GM19025 (cell line): ENCODE results near the gene HTRA3.

ENCODE experiments used
- ATAC-seq: cut with Tn5 transposase; IDR thresholded peaks from one replicate; pipeline ENCODE4 v1.9.1; 2021; ENCODE audit warnings: mild to moderate bottlenecking, low read depth, moderate library complexity; ENCODE audit not compliant: unreplicated experiment

The HTRA3 gene

DNA sequence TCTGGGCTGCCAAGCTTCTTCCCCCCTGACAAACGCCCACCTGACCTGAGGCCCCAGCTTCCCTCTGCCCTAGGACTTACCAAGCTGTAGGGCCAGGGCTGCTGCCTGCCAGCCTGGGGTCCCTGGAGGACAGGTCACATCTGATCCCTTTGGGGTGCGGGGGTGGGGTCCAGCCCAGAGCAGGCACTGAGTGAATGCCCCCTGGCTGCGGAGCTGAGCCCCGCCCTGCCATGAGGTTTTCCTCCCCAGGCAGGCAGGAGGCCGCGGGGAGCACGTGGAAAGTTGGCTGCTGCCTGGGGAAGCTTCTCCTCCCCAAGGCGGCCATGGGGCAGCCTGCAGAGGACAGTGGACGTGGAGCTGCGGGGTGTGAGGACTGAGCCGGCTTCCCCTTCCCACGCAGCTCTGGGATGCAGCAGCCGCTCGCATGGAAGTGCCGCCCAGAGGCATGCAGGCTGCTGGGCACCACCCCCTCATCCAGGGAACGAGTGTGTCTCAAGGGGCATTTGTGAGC, 37.0 kb downstream of the HTRA3 start:
- no peak for ATAC-seq

DNA sequence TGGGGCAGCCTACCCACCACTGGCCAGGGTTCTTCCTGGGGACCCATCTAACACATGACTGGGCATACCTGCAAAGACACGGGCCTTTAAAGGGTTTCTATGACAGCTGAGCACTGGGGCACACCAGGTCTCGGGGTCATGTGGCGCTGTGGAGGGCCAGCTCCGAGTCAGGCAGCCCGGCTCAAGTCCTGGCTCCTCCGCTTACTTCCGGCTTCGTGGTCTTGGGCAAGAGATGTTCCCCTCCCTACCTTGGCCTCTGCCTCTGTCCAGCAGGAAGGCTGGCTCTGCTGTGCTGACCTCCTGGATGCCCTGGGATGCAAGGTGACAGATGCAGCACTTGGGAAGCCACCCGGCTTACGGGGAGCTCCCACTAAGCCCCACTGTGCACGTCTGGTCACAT, 37.6 kb downstream of the HTRA3 start:
- no peak for ATAC-seq

DNA sequence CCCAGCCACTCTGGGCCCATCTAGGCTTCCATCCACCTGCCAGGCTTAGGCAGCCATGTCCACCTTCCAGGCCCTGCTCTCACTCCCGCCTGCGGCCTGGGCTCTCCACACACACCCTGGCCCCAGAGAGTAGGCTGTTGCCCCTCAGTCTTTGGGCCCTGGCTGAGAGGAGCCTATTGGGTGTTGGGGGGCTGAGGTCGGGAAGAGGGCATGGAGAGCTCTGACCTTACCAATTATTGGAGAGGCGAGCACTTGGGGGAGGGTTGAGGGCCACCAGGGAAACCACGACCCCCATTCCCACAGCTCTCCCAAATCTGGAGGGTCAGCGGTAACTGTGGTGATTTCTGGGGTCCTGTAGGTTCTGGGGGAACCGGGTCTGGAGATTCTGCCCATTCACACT, 38.2 kb downstream of the HTRA3 start:
- no peak for ATAC-seq

DNA sequence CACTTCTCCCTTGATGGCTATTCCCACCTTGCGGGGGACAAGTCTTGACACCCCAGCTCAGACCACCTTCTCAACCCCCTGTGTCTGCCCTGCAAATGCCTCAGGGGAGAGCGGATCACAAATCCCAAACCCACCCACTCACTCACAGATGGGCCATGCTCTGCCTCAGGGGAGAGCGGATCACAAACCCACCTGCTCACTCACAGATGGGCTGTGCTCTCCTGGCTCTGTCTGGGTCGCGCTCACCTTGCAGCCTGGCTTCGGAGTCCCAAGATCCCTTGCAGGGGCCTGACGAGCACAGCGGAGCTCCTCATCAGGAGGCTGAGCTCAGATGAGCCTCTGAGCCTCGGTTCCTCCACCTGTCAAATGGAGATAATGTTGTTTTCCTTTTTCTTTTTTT, 38.6 kb downstream of the HTRA3 start:
- no peak for ATAC-seq

DNA sequence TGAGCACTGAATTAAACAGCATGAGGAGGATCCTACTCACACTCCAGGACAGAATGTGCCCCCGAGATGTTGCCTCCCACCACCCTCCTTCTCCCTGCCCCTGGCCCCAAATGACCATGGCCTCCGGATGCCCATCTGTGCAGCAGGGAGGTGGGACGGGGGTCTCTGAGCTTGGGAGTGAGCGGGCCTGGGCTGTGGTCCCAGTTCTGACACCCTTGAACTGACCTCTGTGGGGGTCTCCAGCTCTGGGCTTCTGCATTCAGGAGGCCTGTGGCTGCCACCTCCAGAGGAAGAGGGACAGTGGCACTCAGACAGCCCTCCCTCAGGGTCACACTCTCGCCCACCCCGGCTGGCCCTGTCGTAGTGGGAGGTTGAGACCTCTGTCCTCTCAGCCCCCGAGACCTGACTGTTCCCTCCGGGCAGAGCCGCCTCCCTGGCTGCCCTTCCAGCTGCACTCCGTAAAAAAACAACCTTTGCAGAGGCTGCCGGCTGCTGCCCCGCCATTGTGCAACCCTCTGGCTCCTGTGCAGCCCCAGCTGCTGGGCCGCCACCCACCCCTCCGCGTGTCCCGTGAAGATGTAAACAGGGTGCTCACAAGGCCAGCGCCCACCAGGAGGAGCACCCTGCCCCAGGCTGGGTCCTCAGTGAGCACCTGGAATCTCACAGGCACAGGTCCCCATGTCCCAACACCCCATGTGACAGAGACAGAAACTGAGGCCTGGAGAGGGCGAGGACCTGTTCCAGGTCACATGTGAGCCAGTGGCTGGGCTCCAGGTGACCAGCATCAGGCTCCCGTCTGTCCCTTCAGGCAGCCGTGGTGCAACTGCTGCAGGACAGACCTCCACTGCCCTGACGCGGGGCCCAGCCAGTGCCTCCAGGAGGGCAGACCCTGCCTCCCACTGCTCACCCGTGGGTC, 39.6 kb downstream of the HTRA3 start:
- ATAC-seq, result no peak

DNA sequence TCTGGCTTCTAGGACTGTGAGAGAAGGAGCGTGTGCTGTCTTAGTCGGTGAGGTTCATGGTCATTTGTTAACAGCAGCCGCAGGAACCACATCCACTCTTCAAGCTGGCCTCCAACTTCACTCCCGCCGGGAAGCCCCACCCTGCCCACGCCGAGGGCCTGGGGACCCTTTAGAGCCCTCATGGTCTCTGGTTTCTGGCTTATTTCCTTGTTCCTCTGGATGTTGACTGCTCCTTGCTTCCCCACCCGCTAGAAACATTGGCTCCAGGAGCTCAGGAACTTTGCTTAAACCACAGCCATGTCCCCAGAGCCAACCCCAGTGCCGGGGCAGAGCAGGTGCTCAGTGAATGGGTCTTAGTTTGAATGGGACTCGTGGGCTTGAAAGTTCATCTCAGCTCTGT, 40.8 kb downstream of the HTRA3 start:
- no peak for ATAC-seq

DNA sequence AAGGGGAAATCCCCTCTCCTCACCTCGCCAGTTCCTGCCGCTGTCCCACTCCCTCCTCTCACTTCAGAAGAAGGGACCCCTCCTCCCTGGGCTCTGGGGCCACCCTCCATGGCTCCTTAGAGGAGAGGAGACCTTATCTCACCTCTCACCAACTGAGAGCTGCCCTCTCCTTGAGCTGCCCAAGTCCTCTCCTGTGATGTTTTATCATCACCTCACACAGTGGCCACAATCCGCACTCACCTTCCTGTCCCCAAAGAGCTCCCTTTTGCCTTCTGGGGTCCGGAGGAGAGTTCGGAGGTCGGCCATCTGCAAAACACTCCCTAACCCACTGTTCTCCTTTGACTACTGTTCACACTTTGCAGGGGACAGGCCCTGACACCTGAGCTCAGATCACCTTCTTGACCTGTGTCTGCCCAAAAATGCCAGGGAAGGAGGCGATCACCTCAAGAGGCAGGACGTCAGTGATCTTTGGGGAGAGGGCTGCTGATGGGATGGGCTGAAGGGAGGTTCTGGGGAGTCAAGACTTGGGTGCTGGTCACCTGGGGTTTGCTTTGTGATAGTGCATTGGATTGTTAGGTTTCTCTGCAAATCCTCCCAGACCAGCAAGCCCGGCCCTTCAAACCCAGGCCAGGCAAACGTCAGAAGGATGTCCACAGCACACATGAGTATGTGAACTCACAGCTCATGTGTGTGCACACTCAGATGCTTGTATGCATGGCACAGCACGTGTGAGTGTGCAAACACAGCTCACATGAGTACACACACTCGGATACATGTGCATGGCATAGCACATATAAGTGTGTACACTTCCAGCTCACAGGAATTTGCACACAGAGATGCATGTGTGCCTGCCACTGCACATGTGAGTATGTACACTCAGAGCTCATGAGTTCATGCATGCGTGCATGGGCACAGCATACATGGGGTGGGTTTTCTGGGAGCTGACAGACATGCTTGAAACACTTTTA, 41.8 kb downstream of the HTRA3 start:
- ATAC-seq, result no peak

DNA sequence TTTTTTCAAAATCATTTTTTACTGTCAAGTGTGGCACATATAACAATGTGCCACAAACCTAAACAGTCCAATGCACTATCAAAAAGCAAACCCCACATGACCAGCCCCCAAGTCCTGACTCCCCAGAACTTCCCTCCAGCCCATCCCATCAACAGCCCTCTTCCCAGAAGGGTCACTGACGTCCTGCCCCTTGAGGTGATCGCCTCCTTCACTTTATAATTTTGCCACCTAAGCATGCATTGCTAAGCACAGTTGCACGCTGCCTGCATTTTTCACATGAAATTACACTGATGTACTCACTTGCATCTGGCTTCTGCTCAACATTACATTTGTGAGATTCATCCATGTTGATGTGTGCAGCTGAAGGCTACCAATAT, 42.5 kb downstream of the HTRA3 start:
- ATAC-seq, result no peak

DNA sequence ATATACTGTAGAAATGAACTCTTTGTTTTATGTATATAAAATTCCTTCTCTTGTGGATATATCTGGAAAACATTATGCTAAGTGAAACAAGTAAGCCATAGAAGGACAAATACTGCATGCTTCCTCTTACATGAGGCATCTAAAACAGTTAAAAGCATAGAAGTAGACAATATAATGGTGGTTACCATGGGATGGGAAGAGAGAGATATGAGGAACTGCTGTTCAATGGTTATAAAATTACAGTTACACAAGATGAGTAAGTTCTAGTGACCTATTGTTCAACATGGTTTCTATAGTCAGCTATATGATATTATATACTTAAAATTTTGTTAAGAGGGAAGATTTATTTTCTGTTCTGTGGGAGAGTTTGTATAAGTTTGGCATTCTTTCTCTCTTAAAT, 43.4 kb downstream of the HTRA3 start:
- ATAC-seq, result no peak

DNA sequence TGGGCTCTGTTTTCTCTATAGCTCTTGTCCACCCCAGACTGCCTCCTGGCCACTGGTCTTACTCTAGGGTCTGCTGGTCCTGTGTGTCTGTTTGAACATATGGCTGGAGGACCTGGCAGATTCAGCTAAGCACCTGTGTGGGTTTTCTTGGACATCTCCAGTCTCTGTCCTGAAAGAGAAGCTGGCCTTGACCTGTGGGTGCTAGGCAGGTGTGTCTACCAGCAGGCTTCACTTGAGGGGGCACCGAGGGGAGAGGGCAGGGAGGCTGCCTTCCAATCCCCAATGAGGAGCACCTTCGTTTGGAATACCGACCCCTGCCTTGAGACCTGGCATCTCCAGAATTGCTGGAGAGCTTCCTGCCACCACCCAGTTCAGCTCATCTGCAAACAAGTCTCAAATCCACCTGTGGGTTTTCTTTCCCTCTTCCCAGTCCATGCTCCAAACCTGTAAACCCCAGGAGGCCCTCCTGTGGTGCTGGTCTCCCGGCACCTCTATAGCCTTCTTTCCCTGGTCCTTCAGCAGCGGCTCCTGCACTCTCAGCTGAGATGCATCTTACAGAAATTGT, 45.2 kb downstream of the HTRA3 start:
- no peak for ATAC-seq

DNA sequence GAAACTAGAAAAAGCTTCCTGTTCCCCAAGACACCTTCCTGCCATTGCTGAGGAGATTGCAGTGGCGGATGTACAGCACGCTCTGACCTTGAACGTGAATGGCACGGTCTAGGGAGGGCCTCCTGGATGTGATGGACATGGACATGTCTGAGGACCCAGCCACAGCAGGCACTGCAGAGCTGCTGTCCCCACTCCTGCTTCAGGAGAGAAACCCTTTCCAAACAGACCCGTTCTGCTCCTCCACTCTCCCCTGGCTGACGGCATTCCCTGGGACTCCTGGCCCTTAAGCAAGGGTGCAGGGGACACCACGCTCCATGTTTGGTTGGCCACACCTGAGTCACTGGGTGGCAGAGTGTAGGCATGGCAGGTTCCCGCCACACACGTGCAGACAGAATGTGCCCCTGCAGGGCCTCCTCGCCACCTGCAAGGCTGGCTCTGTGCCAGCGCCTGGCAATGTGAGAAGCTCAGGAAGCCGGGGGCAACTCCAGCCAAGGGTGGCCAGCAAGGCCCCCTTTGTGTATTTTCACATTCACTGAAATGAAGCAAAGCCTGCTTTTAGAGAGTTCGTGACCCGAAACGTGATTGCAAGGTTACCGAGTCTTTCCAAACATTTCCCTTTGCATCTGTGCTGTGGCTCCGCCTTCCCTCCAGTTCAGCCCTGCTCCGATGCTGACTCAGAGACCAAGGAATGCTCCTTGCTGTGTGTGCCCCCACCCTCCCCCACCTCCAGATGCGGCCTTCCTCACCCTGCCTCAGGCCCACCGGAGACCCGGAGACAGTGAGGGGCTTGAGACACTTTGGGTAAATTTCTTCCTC, 46.1 kb downstream of the HTRA3 start:
- no peak for ATAC-seq

DNA sequence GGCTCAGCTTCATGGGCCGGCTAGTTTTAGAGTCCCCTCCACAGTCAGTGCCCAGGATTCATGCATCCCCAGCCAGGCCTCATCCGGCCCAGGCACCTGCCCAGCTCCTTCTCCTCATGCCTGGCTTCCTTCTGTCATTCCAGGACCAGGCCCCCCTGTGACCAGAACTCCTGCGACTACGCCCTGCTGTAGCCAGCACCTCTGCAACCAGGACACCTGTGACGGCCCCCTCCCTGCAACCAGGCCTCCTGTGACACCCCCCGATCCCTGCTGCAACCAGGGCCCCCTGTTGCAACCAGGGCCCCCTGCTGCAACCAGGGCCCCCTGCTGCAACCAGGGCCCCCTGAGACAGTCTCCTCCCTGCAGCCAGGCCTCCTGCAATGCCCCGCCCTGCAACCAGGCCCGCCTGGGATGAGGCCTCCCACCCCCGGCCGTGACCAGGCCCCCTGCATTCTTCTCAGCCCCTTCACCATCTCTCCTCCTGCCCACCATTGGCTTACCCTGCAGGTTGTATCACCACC, 46.8 kb downstream of the HTRA3 start:
- ATAC-seq, result no peak

DNA sequence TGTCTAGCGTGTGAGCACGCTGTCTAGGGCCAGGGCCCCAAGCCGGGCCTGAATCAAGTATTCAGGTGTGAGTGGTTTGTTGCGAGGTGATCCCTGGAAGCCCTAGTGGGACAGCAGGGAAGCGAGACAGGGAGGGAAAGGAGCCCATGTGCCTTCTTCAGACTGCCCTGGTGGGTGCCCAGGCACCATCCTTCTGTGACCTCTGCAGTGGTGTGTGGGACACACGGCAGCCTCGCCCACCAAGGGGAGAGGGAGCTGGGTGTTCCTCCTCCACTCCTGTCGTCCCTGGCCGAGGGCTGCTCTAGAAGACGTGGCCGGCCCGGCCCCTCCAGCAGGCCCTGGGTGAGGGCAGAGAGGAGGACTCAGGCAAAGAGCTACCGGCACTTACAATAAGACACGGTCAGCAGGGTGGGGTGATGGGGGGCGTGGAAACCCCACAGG, 47.4 kb downstream of the HTRA3 start:
- ATAC-seq, result no peak

DNA sequence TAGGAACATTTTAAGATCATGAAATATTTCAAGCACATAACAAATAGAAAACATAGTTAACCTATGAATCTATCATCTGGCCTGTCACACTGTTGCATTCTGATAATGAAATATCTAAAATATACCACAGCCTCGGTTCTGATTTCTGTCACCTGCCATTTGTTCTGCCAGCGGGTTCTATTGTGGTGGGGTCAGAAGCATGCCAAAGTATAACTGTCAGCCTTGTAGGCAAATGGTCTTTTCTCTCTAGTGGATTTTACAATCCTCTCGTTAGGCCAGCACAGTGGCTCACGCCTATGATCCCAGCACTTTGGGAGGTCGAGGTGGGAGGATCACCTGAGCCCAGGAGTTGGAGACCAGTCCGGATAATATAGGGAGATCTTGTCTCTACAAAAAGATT, 47.9 kb downstream of the HTRA3 start:
- no peak for ATAC-seq

DNA sequence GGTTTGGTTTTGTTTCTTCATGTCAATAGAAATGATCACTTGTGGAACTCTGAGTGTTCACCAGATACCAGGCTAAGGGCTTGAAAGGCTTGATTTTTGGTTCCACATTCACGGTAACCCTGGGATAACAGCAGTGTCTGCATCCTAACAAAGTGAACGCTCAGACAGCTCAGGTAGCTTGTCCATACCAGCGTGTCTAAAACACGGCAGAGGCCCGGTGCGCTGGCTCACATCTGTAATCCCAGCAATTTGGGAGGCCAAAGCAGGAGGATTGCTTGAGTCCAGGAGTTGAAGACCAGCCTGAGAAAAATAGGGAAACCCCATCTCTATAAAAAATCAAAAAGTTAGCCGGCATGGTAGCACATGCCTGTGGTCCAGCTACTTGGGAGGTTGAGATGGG, 49.0 kb downstream of the HTRA3 start:
- ATAC-seq, result no peak

DNA sequence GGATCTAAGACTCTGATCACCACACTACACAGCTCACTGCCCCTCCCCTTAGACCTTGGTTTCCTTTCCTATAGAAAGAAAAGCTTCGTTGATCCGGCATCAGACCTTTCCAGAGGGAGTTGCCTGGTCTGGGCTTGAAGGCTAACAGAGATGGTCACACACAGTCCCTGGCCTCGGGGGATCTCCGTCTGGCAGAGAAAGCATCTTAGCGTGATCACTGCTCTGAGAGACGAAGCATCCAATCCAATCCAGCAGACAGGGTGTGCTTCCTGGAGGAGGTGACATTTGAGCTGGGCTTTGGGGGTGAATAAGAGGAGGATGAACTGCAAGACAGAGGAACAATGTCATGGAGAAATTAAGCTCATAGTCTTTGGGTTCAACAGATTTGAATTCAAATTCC, 49.5 kb downstream of the HTRA3 start:
- no peak for ATAC-seq

DNA sequence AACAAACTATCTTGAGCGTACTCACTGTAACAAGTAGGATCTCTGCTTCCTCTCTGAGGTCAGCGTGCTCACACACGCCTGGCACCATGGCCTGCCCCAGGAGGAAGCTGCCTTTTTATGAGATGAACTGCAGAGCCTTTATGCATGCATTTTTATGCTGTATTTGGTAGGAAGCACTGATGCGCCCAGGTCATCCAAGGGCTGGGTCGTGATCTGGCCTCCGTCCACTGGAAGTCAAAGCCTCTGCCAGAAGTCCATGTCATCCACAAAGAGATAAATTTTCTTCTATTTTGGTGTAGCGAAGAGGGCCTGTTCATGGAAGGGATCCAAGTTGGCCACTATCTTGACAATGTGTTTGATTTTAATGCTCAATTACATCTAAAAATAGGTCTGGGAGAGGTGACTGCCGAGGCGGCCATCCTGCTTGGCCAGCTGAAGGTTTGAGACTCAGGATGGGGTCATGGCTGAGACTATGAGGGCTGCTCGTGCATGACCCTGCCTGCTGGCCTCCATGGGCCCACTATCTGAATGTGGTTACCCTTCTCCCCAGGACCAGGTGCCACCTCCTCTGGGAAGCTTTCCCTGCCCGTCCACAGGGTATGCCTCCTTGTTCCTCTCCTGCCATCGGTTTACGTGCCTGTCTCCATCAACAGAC, 50.3 kb downstream of the HTRA3 start:
- ATAC-seq, result no peak

DNA sequence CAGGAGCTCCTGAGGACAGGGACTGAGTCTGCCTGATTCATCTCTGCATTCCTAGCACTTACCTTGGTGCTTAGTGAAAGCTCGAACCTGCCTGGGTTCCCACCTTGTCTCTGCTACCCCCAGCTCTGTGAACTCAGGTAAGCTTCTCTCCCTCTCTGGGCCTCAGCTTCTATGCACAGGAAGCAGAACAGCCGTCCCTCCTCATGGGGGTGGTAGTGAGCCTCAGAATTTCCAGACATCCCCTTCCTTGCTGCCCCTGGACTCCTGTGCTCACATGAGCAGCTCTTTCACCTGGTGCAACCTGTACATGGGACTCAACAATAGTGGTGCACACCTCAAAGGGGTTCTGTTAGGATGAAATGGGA, 50.8 kb downstream of the HTRA3 start:
- ATAC-seq, result no peak

DNA sequence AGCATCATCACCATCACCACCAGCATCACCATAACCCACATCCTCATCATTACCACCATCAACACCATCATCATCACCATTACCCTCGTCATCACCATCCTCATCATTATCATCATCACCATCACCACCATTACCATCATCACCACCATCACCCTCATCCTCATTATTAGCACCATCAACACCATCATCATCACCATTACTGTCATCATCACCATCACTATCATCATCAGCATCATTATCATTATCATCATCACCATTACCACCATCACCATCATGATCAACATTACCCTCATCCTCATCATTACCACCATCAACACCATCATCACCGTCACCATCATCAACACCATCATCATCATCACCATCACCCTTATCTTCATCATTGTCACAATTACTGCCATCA, 51.7 kb downstream of the HTRA3 start:
- ATAC-seq, result no peak
